ENCODE results near the gene SLC5A2. TPM values are rescaled to one million over a fixed set of nuclear protein-coding genes. Genes with fewer than 3 reads are reported as not detected.

SLC5A2 gene
- total RNA-seq, 4 donors from 2014 or later, result not detected

Other genes with a start within 250 kb of the SLC5A2 start
- 10 to 100 TPM in 1 of 4 donors, 1 to 10 TPM in 1, under 1 TPM in 2; 0.19 to 20.2 (median 3.1) TPM for gene ITGAM, start 223.1 kb upstream of the SLC5A2 start, total RNA-seq
- 1 to 10 TPM in 2 of 4 donors, under 1 TPM in 2; 0.82 to 4.5 (median 1.8) TPM for gene ITGAX, start 127.9 kb upstream of the SLC5A2 start, total RNA-seq
- under 1 TPM in 1 of 4 donors, not detected in 3; 0.19 TPM for gene ITGAD, start 89.8 kb upstream of the SLC5A2 start, total RNA-seq
- not detected for gene COX6A2, start 54.8 kb upstream of the SLC5A2 start, total RNA-seq
- 1 to 10 TPM in 1 of 4 donors, under 1 TPM in 3; 0.31 to 1.2 (median 0.95) TPM for gene ZNF843, start 40.3 kb upstream of the SLC5A2 start, total RNA-seq
- gene ARMC5, start 23.6 kb upstream of the SLC5A2 start, total RNA-seq, result 10 to 100 TPM in 1 of 4 donors, 1 to 10 TPM in 3; 5.9 to 14.8 (median 9.7) TPM
- 10 to 100 TPM in 2 of 4 donors, 1 to 10 TPM in 2; 7.5 to 70.6 (median 11.1) TPM for gene TGFB1I1, start 11.0 kb upstream of the SLC5A2 start, total RNA-seq
- 10 to 100 TPM; 33.7 to 52.3 (median 39.1) TPM for gene RUSF1, start 25.3 kb downstream of the SLC5A2 start, total RNA-seq
- gene AHSP, start 44.8 kb downstream of the SLC5A2 start, total RNA-seq, result not detected